Subcutaneous adipose tissue (tissue), 4 donors: Measurements from ENCODE around the gene RFTN2. TPM values are rescaled to one million over a fixed set of nuclear protein-coding genes. Genes with fewer than 3 reads are reported as not detected.

Experiments
- total RNA-seq, 4 donors: library from RNA; depleted of rRNA; stranded (reverse); fragments of >200 nt; gene quantifications; one replicate each; pipeline ENCODE4 v1.1.0, GENCODE V29; 2016
- TF ChIP-seq, protein P1 (sequence below): fragments of 450-650 bp; IDR thresholded peaks from one replicate; pipeline ENCODE4 v1.5.1; 2016; ENCODE audit warnings: low read depth, mild to moderate bottlenecking, control low read depth, antibody characterized with exemption, moderate library complexity

RFTN2 gene
- total RNA-seq, 4 donors from 2014 or later = 12.7 to 29.6 (median 23.0) TPM

DNA sequence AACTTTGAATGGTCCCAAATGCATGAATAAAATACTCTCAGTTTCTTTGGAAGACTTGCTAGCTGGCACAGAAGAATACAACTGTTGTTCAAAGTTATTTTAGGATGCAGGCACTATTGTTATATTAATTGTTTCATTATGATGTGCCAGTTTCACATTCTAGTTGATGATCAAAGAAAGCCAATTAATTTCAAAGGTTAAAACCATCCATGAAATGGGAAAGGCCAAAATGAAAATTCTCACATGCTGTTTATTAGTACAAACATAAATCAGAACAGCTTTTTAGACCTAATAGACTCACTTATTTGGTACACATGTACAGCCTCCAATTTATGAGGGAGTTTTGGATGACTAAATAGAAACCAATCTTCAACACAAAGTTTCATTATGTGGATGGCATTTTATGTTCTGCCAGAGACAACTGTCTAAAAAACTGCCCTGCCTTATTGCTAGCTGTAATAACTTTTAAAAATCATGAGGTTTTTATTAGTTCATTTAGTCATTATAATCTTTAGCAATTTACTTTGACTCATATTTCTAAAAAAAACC, 42.2 kb downstream of the RFTN2 start:
- TF ChIP-seq, protein P1, sequence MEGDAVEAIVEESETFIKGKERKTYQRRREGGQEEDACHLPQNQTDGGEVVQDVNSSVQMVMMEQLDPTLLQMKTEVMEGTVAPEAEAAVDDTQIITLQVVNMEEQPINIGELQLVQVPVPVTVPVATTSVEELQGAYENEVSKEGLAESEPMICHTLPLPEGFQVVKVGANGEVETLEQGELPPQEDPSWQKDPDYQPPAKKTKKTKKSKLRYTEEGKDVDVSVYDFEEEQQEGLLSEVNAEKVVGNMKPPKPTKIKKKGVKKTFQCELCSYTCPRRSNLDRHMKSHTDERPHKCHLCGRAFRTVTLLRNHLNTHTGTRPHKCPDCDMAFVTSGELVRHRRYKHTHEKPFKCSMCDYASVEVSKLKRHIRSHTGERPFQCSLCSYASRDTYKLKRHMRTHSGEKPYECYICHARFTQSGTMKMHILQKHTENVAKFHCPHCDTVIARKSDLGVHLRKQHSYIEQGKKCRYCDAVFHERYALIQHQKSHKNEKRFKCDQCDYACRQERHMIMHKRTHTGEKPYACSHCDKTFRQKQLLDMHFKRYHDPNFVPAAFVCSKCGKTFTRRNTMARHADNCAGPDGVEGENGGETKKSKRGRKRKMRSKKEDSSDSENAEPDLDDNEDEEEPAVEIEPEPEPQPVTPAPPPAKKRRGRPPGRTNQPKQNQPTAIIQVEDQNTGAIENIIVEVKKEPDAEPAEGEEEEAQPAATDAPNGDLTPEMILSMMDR = no peak

DNA sequence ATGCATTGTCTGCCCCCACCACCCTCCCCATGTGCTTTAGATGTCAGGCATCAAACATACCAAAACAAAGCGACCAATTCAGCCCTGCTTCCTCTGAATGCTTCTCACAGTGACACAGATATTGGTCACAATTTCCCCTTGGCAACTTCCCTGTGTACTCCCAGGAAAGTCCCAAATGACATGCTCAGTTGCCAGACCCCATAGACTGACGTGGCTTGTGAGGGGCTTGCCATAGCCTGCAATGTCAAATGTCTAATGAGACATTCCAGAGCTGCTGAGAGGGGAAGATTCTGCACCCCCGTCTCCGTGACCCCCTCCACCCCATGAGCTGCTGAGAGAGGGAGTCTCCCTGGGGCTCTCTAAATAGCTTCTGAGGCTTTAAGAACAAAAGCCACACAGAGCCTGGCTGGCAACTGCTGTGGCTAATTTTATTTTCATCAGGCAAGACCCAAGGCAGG, 47.3 kb downstream of the RFTN2 start:
- TF ChIP-seq, protein P1 = no peak

- TF ChIP-seq, protein P1 = no peak
Measured at GRCh38 chr2:197626965-197627625, 48.3 kb downstream of the RFTN2 start.

GRCh38 chr2:197620133-197620532, 55.3 kb downstream of the RFTN2 start:
- TF ChIP-seq, protein P1 = no peak

GRCh38 chr2:197615016-197615652, 60.3 kb downstream of the RFTN2 start:
- TF ChIP-seq, protein P1 = no peak

DNA sequence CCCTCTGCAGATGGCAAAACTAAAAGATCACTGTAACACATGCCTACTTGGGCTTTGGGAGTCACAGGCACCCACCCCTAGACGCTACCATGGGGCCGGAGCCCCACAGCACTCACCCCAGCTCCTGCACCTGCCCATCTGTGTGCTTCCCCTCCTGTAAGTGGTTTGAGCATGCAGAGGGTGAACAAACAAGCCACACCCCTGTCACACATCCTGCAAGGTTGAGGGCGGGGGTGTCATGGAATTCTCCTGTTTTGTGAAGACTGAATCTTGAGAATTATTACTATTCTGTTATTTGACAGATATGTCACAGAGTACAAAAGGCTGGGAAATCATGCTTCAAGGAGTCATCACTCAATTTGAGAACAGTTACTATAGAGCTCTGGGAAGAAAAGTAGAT, 60.9 kb downstream of the RFTN2 start:
- TF ChIP-seq, protein P1 = no peak

GRCh38 chr2:197613509-197613987, 61.8 kb downstream of the RFTN2 start:
- TF ChIP-seq, protein P1 = no peak
